Measurements from ENCODE around the gene SLC25A22. TPM values are rescaled to one million over a fixed set of nuclear protein-coding genes. Genes with fewer than 3 reads are reported as not detected.
A peak's percentile ranks its signal among the peaks of the same experiment; 100 is the strongest.

Gene SLC25A22
- total RNA-seq: 8.0 and 15.5 TPM in 2 replicates
- 13.6 TPM for polyA plus RNA-seq (2012)

DNA sequence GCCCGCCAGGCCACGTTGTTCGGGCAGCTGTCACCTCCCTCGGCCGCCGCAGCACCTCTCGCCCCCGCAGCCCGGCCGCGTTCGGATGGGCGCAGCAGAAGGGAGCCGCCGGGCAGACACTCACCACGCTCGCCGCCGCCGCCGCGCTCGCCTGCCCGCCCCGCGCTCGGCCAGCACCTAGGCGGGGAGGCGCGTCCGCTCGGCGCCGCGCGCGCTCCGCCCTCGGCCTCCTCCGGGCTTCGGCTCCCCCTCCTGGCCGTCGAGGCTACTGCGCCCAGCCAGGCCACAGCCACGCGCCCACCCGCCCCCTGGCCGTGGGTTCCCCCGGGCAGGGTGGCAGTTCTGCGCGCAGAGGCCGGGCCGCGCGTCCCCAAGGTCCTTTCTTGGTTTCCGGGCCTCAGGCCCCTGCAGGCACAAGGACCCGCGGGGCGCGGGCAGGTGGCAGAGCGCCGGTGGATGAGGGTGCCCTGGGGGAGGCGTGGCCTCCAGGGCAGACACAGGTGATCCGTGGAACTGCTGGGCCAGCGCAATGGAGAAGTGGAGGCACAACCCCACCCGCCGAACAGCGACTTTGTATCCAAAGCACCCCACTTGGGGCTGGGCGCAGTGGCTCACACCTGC, at the start of gene SLC25A22:
SLC25A22 (minus strand) TSS at position 189 of the 621 bp plus-strand sequence. CDS start 3,275 bp downstream, outside the sequence.
- peak; percentile 76 for DNase-seq (ENCODE audit: low read depth)

GRCh38 chr11:847876-848275, 49.8 kb upstream of the SLC25A22 start:
- no peak for DNase-seq (ENCODE audit: low read depth)

DNA sequence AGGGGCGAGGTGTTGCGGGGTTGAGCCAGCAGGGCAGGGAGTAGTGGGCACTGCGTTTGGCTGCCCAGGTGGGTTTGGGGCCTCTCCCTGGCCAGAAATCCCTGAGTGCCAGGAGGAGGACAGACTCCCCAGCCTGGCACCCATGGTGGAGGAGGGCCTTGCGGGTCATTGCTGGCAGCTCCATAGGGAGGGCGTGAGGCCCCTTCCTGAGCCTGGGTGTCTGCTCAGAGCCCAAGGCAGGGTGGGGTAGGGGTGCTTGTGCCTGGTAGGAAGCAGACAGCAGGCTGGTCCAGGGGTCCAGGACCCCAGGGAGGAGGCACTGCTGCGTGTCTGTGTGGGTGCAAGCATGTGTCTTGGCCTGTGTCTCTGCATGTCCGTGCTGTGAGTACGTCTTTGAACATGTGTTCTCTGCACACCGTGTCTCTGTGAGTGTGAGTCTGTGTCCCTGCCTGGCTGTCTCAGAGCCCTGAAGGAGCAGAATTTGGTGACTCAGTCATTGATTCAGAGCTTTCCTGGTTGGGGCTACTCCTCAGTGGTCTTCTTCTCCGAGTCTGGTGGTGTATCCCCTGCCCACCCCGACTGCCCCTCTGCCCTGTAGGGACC, 48.5 kb upstream of the SLC25A22 start:
- DNase-seq (ENCODE audit: low read depth): no peak

DNA sequence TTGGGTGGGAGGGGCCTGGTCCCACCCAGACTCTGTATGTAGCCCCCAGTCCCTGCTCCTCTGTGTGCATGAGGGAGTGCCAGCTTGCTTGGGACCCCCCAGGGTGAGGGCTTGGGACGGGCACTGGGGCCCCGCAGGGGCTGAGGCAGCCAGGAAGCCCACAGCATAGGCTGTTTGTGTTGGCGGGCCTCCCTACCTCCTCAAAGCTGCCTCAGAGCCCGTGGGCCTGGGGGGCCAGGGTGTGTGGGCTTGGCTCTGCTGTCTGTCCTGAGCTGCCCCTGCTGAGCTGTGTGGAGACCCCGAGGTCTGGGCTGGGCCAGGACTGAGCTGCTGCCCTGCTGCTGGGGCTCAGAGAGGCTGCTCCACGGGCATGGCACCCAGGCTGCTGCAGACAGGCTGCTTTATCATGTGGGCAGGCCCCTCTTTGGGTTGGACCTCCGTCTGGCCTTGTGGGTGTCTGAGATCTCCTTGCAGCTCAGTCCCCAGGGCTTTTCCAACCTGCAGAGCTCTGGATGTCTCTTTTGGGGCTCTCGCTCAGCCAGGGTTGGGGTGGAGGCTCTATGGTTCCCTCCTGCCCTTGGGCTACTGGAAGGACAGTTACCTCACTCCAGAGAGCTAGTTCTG, 47.9 kb upstream of the SLC25A22 start:
- no peak for DNase-seq (ENCODE audit: low read depth)

GRCh38 chr11:844693-845644, 46.9 kb upstream of the SLC25A22 start:
- peak; percentile 85 for DNase-seq (ENCODE audit: low read depth)

DNA sequence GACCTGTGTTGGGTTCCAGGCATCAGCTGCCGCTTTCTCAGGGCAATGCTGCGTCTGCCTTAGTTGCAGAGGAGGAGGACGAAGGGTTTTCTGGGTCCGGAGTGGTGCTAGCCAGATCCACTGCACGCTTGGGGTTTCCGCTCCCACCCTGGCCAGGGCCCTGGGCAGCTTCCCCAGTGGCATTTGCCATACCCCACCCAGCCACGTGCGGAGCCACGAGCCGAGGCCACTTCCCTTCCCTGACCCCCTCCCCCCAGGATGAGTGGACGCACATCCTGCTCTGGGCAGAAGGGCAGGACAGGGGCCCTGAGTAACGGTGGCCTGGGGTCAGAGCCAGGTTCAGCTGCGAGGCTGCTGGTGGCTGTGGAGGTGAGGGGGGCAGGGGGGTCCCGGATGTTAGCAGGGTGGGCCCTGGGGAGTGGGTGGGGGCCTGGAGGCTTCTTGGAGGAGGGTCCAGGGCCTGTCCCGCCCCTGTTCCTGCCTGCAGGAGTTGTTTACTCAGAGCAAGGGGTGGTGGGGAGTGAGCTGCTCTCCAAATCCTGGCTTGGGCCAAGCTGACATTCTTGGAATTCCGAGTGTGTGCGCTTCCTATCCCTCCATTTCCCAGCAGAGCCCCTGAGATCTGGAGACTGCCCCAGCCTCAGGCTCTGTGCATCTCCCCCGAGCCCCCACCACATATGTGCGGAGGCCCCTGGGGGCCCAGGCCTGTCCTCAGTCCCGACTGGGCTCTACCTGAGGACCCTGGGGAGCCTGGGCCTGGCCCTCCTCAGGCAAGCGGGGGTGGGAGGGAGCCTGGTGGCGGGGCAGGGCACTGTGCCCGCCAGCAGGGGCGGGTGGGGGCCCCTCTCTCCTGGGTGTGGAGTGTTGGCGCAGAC, 46.0 kb upstream of the SLC25A22 start:
- peak; percentile 91 for DNase-seq (ENCODE audit: low read depth)

- no peak for DNase-seq (ENCODE audit: low read depth)
These were observed 45.1 kb upstream of the SLC25A22 start for GRCh38 chr11:843086-843734.

GRCh38 chr11:842370-843002, 44.4 kb upstream of the SLC25A22 start, which contains the start of the genes POLR2L and TSPAN4:
Gene POLR2L (minus strand): TSS chr11:842529. CDS start chr11:842508, 21 bp downstream.
Gene TSPAN4 (plus strand): TSS chr11:842852. CDS start chr11:850305, 7,453 bp downstream.
- DNase-seq (ENCODE audit: low read depth): peak; percentile 89

DNA sequence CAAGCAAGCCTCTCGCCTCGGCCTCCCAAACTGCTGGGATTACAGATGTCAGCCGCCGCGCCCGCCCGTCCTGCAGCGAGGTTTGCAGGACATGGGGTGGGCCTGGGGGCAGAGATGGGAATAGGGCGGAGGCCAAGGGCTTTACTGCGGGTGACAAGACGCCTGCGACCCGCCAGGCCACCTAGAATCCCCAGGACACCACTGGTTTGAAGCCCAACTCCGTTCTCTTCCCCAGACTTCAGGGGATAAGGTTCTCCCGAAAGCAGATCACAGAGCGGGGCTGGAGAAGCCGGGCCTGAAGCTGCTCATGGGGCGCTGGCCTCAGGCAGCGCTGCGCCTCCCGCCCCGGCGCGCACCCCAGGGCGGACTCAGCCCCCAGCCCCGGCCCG, 43.9 kb upstream of the SLC25A22 start:
- DNase-seq (ENCODE audit: low read depth): no peak

GRCh38 chr11:839875-840617, 42.0 kb upstream of the SLC25A22 start:
- DNase-seq (ENCODE audit: low read depth): peak; percentile 49

- no peak for DNase-seq (ENCODE audit: low read depth)
These were observed 41.2 kb upstream of the SLC25A22 start for GRCh38 chr11:839280-839623.

- peak; percentile 86 for DNase-seq (ENCODE audit: low read depth)
These were observed 40.6 kb upstream of the SLC25A22 start for GRCh38 chr11:838441-839279.

GRCh38 chr11:837990-838307, 39.9 kb upstream of the SLC25A22 start:
- DNase-seq (ENCODE audit: low read depth): no peak

GRCh38 chr11:837189-837989, 39.3 kb upstream of the SLC25A22 start:
- no peak for DNase-seq (ENCODE audit: low read depth)

- no peak for DNase-seq (ENCODE audit: low read depth)
These were observed 38.6 kb upstream of the SLC25A22 start for GRCh38 chr11:836700-837099.

DNA sequence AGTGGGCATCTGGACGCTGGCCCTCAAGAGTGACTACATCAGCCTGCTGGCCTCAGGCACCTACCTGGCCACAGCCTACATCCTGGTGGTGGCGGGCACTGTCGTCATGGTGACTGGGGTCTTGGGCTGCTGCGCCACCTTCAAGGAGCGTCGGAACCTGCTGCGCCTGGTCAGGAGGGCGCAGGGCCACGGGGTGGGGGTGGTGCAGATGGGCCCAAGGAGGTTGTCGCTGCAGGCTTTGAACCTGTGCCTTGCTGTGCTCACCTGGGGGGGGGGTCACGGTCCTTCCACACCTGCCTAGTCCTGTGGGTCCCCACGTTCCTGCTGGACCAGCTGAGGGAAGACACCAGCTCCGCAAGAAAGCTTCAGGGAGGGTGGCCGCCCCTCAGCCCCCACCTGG, 38.2 kb upstream of the SLC25A22 start:
- DNase-seq (ENCODE audit: low read depth): no peak
